Esophagus muscularis mucosa (tissue), 3 donors: Measurements from ENCODE around the gene PDE8B.
"Not testable (repeated sequence)": the region's sequence is repeated elsewhere in the genome, so short reads cannot be mapped to it uniquely, and the experiment has no call there.

ENCODE experiments used
- EP300 ChIP-seq: sonication (generic); formaldehyde crosslinking; IDR thresholded peaks from one replicate; pipeline ENCODE4 v1.6.1; 2017; ENCODE audit warnings: antibody characterized with exemption
- TF ChIP-seq, protein P1 (sequence below), 3 experiments: fragments of 200-600 bp in 2 of 3; fragments of 450-650 bp in 1 of 3; sonication (generic) in 2 of 3; IDR thresholded peaks; one replicate each; pipeline ENCODE4 v1.5.1; 2017 to 2019; ENCODE audit warnings: antibody characterized with exemption in 3 of 3, mild to moderate bottlenecking in 2 of 3, moderate library complexity in 1 of 3

DNA sequence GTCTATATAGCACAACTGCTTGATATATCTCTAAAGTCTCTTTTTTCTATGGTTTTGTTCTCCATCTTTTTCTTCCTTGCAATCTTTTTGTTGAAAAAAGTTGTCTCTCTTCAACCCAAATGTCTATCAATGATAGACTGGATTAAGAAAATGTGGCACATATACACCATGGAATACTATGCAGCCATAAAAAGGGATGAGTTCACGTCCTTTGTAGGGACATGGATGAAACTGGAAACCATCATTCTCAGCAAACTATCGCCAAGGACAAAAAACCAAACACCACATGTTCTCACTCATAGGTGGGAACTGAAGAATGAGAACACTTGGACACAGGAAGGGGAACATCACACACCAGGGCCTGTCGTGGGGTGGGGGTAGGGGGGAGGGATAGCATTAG lies 258.4 kb downstream of the PDE8B start:
- TF ChIP-seq, protein P1, sequence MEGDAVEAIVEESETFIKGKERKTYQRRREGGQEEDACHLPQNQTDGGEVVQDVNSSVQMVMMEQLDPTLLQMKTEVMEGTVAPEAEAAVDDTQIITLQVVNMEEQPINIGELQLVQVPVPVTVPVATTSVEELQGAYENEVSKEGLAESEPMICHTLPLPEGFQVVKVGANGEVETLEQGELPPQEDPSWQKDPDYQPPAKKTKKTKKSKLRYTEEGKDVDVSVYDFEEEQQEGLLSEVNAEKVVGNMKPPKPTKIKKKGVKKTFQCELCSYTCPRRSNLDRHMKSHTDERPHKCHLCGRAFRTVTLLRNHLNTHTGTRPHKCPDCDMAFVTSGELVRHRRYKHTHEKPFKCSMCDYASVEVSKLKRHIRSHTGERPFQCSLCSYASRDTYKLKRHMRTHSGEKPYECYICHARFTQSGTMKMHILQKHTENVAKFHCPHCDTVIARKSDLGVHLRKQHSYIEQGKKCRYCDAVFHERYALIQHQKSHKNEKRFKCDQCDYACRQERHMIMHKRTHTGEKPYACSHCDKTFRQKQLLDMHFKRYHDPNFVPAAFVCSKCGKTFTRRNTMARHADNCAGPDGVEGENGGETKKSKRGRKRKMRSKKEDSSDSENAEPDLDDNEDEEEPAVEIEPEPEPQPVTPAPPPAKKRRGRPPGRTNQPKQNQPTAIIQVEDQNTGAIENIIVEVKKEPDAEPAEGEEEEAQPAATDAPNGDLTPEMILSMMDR (IDR thresholded peaks at IDR 0.05), result not testable (repeated sequence)
- not testable (repeated sequence) for TF ChIP-seq EP300
